ENCODE results near the gene FEM1C. TPM values are rescaled to one million over a fixed set of nuclear protein-coding genes. Genes with fewer than 3 reads are reported as not detected.

FEM1C gene
- polyA plus RNA-seq, 1 donor (not counting 4 experiments of a cell fraction or from before 2014, with no cell fraction given), result 11.9 TPM

DNA sequence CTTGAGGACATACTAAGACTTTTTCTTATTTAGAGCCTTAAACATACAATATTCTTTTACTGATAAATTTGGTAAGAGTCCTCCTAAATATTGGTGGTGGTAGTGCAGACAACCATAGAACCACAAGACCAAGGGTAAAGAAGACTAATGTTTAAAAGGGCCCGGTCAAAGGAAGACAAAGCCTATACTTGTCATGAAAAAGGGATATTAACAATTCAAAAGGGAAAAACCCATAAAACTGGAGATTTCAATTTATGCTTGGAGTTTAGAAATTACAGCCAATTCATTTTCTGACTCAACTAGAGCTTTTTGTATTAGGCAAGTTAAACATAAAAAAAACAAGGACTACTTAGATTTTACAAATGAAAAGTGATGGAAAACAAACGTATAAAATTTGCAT, 24.4 kb downstream of the FEM1C start:
- Histone ChIP-seq H3K4me1 (ENCODE audit: control insufficient read depth, extremely low read depth, insufficient read depth, low read length) (no peaks in the 10 kb centered on the region), H3K79me2 (ENCODE audit: control insufficient read depth, insufficient read depth, low read length) (peaks cover 2% of the 10 kb centered on the region), H3K9me3 (ENCODE audit: control insufficient read depth, low read depth, low read length) (no peaks in the 10 kb centered on the region), H3K9ac (ENCODE audit: control insufficient read depth, extremely low read depth, insufficient read depth, low read length) (no peak overlapping the region), H2AFZ (ENCODE audit: control insufficient read depth, low read length) (no peak overlapping the region), H3K27me3 (ENCODE audit: control insufficient read depth, extremely low read depth, insufficient read depth, low read length) (no peaks in the 10 kb centered on the region), H3K9me1 (ENCODE audit: control insufficient read depth, extremely low read depth, insufficient read depth, low read length) (no peaks in the 10 kb centered on the region), H3K4me3 (ENCODE audit: control insufficient read depth in 2 of 3, extremely low read depth in 1 of 3, insufficient read depth in 2 of 3, low read depth in 1 of 3, low read length in 3 of 3) (no peak overlapping the region), H4K20me1 (ENCODE audit: control insufficient read depth, extremely low read depth, insufficient read depth, low read length) (no peaks in the 10 kb centered on the region), H3K4me2 (ENCODE audit: control insufficient read depth, extremely low read depth, insufficient read depth, low read depth, low read length) (no peak overlapping the region), H3K36me3 (ENCODE audit: control insufficient read depth in 2 of 2, extremely low read depth in 1 of 2, insufficient read depth in 2 of 2, low read length in 2 of 2) (peaks cover 0 to 13% of the 10 kb centered on the region in 2 experiments), H3K27ac (ENCODE audit: control insufficient read depth, insufficient read depth, low read length) (no peak overlapping the region)
- DNase-seq (ENCODE audit: low read depth, low spot score) (no peak), FAIRE-seq (no peak)
- no peak for TF ChIP-seq EZH2 (IDR thresholded peaks at IDR 0.05; ENCODE audit: low read length)
- TF ChIP-seq, protein P1, sequence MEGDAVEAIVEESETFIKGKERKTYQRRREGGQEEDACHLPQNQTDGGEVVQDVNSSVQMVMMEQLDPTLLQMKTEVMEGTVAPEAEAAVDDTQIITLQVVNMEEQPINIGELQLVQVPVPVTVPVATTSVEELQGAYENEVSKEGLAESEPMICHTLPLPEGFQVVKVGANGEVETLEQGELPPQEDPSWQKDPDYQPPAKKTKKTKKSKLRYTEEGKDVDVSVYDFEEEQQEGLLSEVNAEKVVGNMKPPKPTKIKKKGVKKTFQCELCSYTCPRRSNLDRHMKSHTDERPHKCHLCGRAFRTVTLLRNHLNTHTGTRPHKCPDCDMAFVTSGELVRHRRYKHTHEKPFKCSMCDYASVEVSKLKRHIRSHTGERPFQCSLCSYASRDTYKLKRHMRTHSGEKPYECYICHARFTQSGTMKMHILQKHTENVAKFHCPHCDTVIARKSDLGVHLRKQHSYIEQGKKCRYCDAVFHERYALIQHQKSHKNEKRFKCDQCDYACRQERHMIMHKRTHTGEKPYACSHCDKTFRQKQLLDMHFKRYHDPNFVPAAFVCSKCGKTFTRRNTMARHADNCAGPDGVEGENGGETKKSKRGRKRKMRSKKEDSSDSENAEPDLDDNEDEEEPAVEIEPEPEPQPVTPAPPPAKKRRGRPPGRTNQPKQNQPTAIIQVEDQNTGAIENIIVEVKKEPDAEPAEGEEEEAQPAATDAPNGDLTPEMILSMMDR (optimal IDR thresholded peaks at IDR 0.05 in 1 of 3, IDR thresholded peaks at IDR 0.05 in 1 of 3, conservative IDR thresholded peaks at IDR 0.05 in 1 of 3; ENCODE audit: extremely low read depth in 1 of 3, insufficient read depth in 2 of 3, low read length in 3 of 3), result no peak
- dilution Hi-C loops (cut with MboI; ENCODE audit: extremely low pct_ligation_motif_present, low sequenced_read_pairs), result no loop called here

DNA sequence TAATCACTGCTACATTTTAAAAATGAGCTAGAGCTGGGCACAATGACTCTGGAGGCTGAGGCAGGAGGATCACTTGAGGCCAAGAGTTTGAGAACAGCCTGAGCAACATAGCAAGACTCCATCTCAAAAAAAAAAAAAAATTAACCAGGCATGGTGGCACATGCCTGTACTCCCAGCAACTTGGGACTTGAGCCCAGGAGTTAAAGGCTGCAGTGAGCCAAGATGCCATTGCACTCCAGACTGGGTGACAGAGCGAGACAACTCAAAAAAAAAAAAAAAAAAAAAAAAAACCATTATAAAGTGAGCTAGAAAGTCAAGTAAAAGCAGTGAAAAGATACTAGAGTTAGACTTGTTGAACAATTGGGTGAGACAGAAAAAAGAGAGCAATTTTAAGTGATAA, 28.2 kb downstream of the FEM1C start:
- no peak for FAIRE-seq

More for the DNA sequence above, 28.2 kb downstream of the FEM1C start:
- TF ChIP-seq, protein P1 (optimal IDR thresholded peaks at IDR 0.05 in 1 of 3, IDR thresholded peaks at IDR 0.05 in 1 of 3, conservative IDR thresholded peaks at IDR 0.05 in 1 of 3; ENCODE audit: extremely low read depth in 1 of 3, insufficient read depth in 2 of 3, low read length in 3 of 3), result no peak
- TF ChIP-seq EZH2 (IDR thresholded peaks at IDR 0.05; ENCODE audit: low read length), result no peak
- Histone ChIP-seq H3K9ac (ENCODE audit: control insufficient read depth, extremely low read depth, insufficient read depth, low read length) (no peak overlapping the region), H3K36me3 (ENCODE audit: control insufficient read depth in 2 of 2, extremely low read depth in 1 of 2, insufficient read depth in 2 of 2, low read length in 2 of 2) (no peaks in the 10 kb centered on the region), H3K4me3 (ENCODE audit: control insufficient read depth in 2 of 3, extremely low read depth in 1 of 3, insufficient read depth in 2 of 3, low read depth in 1 of 3, low read length in 3 of 3) (no peak overlapping the region), H3K79me2 (ENCODE audit: control insufficient read depth, insufficient read depth, low read length) (no peaks in the 10 kb centered on the region), H3K9me1 (ENCODE audit: control insufficient read depth, extremely low read depth, insufficient read depth, low read length) (no peaks in the 10 kb centered on the region), H3K27ac (ENCODE audit: control insufficient read depth, insufficient read depth, low read length) (no peak overlapping the region), H2AFZ (ENCODE audit: control insufficient read depth, low read length) (no peak overlapping the region), H3K9me3 (ENCODE audit: control insufficient read depth, low read depth, low read length) (no peaks in the 10 kb centered on the region), H3K4me2 (ENCODE audit: control insufficient read depth, extremely low read depth, insufficient read depth, low read depth, low read length) (no peak overlapping the region), H3K4me1 (ENCODE audit: control insufficient read depth, extremely low read depth, insufficient read depth, low read length) (no peaks in the 10 kb centered on the region), H4K20me1 (ENCODE audit: control insufficient read depth, extremely low read depth, insufficient read depth, low read length) (no peaks in the 10 kb centered on the region), H3K27me3 (ENCODE audit: control insufficient read depth, extremely low read depth, insufficient read depth, low read length) (no peaks in the 10 kb centered on the region)
- DNase-seq (ENCODE audit: low read depth, low spot score), result no peak
- dilution Hi-C loops (cut with MboI; ENCODE audit: extremely low pct_ligation_motif_present, low sequenced_read_pairs), result no loop called here
